Activated CD4-positive, alpha-beta T cell treated with anti-CD3 and anti-CD28 coated beads, Interleukin-2, Interleukin-4, amounts not matched to agents 100 ng/mL and 50 ng/mL, durations not matched to agents 16 hours and 8 hours (primary cell): ENCODE data around the gene FBXL17.

Experiments used
- DNase-seq: peaks from one replicate; pipeline ENCODE4 v3.0.0-alpha.2; 2020; ENCODE audit warnings: low spot score

FBXL17 gene

DNA sequence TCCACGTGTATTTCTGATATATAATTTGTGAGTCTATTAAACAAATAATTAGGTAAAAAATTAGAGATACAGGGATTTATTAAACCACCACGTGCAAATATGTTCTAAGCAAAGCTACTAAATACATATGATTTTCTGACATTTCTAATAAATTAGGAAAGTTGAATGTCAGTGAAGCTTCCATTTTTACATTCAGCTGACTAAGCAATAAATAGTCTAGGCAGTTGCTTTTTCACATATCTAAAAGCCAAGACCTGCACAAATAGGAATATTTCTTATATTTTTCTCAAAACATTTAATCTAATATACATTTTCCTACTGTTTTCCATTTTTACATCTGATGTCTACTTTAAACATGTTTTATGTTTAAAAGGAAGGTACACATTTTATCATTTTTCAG lies 388.6 kb downstream of the FBXL17 start:
- no peak for DNase-seq

DNA sequence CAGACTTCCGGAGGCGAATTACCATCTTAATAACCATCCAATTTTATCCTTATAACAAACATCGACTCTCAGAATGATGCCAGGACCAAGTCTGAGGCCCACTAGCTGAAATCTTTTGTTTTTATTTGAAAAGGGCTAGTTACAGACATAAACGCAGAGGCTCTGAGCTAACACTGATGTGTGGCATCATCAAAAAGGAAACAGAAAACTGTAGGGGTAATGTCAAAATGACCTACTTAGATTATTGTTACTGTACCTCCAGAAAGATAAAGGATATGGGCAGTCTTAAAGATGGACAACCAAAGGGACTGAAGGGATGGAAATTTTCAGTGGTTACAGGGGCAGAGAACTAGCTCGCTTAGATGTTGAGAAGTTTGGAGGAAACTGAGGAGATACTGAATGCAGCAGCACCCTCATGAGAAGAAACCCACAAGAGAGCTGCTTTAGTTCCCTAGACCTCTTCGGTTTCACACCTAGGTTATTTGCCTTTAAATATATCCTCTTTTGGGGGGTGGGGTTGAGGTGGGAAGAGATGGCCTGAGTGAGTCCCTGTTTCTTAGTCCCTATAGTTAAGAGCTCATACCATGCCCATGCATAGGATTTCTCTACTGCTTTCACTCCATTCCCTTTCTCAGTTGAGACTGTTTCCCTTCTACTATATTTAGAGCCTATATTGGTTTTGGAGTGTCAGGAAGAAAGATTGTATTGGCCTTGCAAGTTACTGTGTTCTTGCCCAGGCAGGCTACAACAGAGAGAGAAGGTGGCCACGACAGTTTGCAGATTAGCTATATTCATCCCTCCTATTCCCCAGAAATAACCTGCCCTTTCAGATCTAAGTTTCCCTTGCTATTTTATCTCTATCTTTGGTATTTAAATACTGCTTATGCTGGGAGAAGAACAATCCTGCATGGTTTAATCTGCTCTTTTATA lies 390.8 kb downstream of the FBXL17 start:
- DNase-seq: no peak

DNA sequence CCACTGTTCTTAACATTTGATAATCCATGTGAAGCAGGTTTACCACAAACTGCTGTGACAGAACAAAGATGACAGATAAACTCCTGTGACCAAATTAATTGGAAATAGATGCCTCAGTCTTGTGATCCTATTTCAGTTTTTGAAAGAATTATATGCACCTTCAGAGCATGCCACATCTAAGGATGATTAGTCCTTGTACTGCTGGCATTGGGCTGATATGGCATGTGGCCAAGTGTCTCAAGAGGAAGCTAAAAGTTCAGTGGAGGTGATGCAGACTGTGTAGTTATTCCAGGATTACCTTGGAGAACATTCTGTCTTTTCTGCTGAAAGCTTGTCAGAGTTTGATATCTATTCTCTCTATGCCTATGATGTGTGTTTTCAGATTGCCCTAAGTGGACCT lies 396.8 kb downstream of the FBXL17 start:
- no peak for DNase-seq

DNA sequence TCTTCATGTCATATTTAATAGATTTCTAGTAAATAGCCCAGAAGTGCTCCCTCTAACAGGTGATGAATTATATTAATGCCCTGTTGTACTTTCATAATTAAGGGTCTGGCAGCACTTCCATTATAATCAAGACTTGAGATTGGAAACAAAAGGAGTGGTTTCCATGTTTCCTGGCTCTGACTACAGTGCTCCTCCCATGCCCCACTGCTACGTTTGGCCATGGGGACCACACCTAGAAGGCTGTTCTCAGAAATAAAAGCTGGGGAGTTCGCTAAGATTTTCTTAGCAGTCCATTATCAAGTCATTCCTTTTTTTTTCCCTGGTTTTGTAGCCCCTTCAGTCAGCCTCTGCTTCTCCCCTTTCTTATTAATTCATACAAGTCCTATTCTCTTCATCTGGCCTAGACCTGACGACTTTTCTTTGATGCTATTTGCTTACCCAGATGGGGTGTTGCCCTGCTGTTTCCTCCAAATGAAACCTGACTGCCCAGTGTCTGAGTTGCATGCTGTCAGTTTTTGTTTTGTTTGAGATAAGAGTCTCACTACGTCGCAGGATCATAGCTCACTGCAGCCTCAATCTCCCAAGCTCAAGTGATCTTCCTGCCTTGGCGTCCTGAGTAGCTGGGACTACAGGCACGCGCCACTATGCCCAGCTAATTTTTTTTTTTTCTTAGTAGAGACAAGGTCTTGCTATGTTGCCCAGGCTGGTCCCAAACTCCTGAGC lies 399.0 kb downstream of the FBXL17 start:
- no peak for DNase-seq

DNA sequence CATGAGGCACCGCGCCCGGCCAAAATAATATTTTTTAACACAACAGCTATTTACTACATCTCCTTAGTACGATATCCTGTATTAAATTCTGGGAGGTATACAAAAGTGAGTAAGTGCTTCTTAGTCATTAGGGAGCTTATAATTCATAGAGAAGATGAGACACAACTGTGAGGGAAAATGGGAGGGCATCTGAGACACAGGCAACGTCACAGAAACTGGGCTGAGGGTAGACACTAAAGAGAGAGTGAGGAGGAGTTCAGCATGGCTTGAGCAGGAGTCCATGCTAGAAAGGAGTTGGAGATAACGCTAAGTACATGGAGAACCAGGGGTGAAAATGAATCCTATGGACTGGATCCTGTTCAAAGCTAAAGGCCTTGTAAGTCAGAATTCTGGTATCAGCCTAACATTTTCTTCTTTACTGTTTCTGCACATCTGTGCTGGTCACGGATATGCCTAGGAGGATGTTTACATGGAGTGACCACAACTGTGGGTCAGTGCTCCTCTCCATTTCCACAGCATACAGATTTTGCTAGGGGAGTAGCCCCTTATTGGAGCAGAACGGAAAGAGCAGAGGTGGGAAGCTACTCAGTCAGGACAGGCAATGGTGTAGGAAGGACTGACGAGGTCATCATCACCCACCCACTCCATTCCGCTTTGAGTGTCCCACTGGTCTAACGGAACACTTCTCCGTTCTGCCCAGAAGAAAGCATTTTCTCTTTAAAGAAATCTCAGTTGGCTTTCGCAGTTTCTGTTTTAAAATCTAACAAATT lies 400.8 kb downstream of the FBXL17 start:
- DNase-seq: no peak

DNA sequence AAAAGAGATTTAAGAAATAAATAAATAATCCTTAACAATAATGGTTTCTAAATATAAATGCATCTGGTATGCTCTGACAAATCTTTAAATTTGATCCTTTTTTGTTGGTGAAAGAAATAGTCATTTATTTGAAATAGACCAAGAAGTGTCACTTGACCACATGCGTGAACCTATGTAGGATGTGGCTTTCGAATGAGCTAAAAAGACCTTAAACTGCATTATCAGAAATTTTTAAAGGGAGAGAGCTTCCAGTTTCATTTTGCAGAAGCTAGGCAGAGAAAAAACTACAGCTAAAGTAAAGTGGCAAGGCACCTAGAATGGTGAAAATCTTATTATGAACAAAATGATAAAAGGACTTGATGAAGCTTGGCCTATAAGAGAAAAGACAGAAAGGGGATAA lies 402.0 kb downstream of the FBXL17 start:
- peak; percentile 3 for DNase-seq

DNA sequence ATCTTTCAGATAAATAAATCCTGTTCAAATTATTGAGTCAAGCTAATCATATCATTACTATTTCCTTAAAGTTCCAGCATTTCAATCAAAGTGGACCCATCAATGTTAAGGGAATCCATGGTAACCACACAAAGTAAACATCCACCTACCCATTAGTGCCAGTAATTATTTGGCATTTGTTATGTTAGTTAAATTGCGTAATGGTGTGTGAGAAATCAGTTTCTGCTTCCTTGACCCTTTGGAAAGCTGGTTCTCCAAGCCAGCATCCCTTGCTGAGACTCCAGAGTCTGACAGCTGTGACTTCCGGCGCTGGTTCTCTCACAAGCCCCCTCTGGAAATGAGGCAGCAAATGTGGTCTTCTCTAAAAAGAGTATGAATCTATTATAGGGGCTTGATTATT lies 402.6 kb downstream of the FBXL17 start:
- no peak for DNase-seq

DNA sequence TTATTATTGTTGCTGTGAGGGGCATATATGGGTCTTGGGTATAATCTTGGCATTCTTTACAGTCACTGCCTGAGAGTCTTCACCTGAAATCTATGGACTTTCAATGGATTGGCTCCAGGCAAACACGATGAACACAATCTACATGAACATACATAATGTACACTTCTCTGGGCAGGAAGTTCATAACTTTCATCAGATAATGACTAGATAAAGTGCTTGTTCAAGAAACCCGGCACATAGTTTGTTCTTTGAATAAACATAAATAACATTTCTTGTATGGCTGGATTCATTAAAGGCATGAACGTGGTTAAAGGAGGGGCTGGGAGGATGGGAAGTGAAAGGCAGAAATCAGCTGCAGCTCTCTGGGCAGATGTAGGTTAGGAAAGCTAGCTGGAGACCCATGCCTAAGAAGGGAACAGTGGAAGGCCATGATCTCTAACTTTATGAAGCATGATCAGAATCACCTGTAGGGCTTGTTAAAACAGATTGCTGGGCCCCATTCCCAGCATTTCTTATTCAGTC lies 404.3 kb downstream of the FBXL17 start:
- no peak for DNase-seq

DNA sequence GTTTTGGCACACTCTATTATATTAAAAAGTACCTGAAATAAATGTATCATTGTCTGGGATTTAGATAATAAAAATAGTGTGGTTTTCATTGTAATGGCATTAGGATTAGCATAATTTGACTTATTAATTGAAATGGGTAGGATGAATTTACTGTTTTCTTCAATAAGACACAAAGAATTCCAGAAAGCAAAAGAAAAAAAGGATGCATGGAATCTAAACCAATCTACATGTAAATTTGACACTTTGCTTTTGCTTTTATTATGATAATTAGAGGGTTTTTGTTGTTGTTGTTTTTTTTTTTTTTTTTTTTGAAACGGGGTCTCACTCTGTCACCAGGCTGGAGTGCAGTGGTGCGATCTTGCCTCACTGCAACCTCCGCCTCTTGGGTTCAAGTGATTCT lies 406.3 kb downstream of the FBXL17 start:
- no peak for DNase-seq

DNA sequence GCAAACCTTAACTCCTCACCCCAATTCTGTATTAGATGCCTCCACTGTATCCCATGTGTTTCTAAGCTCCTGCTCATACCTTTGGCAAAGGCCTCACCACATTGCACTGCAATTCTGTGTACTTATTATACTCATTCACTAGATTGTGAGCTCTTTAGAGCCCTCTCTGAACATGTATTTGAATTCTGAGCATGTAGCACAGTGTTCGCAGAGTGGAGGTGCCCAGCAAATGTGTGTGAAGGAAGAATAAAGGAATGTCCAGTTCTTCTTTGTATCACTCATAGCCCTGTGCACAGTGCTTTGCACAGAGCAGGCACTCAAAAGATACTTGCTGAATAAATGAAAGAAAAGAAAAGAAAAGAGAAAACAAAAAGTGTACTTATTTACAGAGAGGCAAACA lies 410.1 kb downstream of the FBXL17 start:
- no peak for DNase-seq

DNA sequence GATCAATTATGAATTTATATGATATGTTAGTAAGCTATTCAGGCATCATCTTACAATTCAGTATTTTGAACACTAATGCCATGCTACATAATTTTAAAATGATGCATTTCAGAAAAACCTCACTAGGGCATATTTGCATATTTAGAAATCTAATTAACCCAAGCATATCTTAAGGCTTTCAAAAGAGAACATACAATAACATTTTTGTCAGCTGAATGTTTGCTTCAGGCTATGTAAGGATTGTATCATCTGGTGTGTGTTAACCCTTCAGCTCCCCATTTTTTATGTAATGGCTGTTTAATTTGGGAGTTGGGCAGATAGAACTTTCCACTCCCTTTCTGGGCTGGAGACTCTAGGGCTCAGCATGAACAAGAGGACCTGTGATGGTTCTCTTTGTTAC lies 412.1 kb downstream of the FBXL17 start:
- no peak for DNase-seq

DNA sequence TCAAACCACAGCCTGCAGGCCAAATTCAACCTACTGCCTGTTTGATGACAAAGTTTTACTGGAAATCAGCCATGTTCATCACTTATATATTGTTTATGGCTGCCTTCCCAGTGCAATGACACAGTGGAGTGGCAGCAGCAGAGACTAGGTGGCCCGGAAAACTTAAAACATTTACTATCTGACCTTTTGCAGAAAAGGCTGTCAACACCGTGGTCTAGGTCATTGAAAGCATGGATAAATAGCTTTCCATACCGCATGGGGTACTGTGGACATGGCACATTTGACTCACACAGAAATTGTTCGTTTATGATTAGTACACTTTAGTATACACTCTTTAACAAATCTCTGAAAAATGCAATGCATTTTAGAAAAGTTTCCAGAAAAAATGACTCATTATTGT lies 412.9 kb downstream of the FBXL17 start:
- no peak for DNase-seq

DNA sequence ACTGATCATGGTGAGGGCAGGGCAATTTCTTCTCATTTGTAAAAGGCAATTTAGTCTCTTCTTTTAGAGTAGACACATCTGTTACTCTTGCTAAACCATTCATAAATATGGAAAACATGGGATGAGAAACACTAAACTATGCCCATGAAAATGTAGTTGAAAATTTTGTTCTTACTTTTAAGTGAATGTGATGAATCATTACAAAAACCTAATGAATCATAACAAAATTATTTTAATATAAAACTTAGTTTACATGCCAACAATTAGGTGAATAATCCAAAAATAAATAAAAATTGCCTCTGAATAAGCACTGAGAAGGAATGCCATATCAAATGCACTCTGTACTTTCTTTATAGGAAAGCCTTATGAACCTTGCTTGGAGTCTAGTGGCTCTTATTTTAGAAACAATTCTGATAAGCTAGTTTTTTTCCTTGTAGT lies 413.5 kb downstream of the FBXL17 start:
- DNase-seq: no peak

DNA sequence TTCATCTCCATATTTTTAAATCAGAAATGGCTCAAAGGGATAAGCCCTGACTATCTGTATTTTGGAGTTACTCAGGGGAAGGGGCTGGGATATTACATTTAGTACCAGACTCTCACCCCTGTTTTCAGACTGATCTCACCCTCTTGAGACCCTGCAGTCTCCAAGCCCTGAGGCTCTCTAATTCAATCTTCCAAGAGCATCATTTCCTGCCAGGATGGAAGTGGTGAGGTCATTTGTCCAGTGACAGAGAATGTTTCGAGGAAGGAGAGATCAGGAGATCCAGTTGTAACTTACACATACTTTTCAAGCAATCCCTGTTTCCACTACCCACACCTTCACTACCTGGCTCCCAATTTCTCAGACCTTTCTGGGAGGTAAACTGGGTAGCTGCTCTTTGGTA lies 415.7 kb downstream of the FBXL17 start:
- no peak for DNase-seq

DNA sequence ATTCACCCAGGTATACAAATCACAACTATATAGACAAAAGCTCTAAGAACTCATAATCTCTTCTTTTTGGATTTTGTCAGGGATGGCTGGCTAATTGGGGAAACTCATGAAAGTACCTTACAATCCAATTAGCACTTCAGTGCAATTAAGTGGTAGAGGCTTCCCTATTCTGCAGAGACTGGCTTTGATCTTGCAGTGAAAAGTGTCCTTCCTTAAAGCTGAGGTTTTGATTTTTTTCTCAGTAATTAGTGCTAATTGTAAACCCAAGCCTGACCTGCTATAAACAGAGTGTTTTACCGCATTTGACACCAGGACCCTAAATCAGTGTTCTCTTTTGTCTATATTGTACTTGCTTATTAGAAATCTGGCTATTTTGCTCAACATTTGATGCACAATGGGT lies 417.2 kb downstream of the FBXL17 start:
- no peak for DNase-seq

DNA sequence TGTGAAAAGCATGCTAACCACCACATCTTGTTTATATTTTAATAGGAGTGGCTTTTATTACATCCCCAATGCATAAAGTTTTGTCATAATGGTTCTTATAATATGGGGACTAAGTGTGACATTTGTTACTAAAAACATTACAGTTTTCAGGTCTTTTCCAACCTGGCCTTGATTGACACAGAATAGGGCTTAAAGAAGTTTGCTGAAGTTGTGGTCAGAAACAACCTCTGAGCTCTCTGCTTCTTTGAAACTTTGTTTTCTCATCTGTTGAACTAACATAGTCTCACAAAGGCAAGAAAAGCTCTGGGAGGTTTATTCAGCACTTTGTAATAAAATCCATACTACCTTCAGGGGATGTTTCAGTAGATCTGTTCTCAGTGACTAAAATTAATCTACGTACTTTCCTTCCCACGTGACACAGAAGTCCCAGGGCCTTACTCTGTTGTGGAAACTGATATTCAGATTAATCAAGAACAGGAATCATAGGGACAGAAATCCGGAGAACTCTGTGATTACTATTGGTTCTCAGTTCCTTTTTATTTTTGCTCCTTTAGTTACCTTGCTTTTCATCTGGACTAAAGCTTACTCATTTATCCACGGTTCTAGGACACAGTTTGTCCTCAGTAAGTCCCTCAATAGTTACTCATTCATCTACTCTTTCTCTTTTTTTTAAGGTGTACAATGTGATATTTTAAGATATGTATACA lies 422.2 kb downstream of the FBXL17 start:
- DNase-seq: no peak

DNA sequence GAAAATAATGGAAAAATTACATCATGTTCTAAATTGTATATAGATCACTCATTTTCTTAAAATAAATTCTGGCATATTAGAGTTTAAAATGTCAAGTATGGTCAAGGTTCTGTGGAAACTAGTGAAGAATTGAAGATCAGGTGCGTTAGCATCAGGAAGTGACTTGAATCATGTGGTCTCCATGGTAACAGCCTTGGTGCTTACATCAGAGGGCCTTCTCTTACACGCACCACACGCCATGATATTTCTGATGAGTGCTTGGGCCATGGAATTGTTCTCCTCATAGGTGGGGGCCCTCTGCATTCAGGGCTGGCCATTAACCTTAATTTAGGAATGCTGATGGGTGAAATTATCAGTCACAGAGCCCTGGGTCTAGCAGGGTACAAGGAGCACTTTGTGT lies 423.0 kb downstream of the FBXL17 start:
- no peak for DNase-seq

DNA sequence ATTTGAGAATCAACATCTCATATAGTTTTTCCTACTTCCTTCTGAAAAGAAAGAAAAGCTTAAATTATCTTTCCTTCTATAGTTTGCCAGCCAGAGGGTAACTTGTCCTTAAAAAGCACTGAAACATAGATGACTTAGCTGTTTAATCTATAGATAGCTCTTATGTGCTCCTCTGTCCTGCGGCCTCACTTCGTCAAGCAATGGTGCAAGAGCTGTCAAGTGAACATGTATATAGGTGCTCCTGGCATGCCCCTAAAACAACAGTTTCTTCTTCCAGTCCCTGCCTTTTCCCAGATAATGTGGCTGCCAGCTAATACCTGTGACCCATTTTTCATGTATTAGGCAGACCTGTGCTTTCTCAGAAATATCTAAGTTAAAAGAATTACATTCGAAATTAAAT lies 423.5 kb downstream of the FBXL17 start:
- no peak for DNase-seq

DNA sequence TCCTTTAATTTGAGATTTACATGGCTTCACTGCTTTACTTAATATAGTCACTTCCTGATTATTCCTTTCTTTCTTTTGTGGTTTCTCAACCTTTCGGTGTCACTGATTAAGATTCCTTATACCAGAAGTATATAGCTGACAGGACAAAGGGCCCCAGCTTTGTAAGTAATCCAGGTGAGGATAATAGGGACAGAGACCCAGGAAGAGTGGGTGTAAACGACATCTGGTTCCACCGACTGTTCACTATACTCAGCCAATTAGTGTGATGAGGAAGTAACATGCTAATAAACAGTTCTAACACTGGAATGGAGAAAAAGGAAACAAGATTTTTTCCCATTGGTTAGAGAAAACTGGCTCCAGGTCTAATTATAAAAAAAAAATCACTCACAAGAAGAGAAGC lies 424.8 kb downstream of the FBXL17 start:
- DNase-seq: no peak

DNA sequence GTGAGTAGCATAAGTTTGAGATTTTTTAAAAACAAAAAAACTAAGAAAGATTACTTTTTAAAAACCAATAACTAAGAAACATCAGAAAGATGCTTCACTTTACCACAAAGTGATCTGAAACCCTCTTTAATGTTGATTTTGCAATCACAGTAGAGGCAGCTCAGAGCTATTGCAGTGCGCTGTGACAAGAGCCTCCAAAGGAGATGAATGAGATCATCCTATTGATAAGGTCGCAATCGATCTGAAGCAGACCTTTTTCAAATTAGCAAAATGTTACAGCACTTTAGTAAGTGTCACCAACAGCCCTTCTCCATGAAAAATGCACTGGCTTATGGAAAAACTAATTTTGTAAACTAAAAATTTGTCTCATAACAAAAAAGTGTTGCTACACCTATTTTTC lies 426.6 kb downstream of the FBXL17 start:
- DNase-seq: no peak

DNA sequence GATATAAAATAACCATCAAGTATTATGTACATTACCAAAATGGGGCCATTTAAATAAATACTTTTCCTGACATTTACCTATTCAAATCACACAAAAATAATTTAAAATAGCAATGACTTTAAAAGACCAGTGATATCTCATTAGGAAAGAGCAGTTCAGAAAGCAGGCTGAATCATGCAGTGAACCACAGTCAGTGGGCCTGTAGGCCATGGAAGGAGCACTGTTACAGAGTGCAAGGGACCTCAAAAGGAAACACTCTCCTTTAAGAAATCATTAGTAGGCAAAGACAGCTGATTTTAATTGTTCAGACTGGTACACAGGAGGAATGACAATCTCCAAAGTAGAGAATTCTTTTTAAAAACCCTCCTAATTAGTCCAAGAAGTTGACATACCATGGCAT lies 427.6 kb downstream of the FBXL17 start:
- DNase-seq: no peak

DNA sequence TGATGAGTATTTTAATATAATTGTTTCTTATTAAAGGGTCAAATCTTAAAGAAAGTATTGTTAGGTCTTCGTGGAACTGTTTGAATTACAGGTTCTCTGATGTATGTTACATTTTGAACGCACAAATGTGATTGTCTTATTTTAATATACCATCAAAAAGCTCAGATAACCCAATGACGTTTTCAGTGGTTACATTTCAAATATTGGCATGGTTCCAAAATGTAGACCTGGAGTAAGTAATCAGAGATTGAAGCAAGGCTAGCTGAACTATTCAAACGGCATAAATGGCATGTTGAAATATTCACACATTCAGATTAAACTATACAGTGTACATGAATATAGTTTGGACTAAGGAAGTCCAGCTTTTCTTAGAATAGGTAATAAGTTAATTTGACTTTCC lies 429.4 kb downstream of the FBXL17 start:
- no peak for DNase-seq
